WTC11 (cell line): ENCODE results near the gene NEK11. TPM values are rescaled to one million over a fixed set of nuclear protein-coding genes. Genes with fewer than 3 reads are reported as not detected.
A peak's percentile ranks its signal among the peaks of the same experiment; 100 is the strongest.

ENCODE experiments used
- ATAC-seq: fragments of 200-7000 bp; cut with Tn5 transposase; 2 replicates; pipeline ENCODE4 v1.10.0; 2021; ENCODE audit warnings: mild to moderate bottlenecking, moderate library complexity
- CTCF ChIA-PET: fragments of 300-600 bp; sonication (Branson Sonifier 250); formaldehyde crosslinking; loops from one replicate; lab custom pipeline; 2021; ENCODE audit warnings: antibody characterized with exemption; lab: Charles Lee
- POLR2A ChIA-PET: fragments of 350-600 bp; sonication (Branson Sonifier 250); formaldehyde crosslinking; loops from one replicate; lab custom pipeline; 2021; ENCODE audit warnings: antibody characterized with exemption; lab: Charles Lee
- DNase-seq: peaks from one replicate; pipeline ENCODE4 v3.0.0; 2021; ENCODE audit warnings: low spot score
- H3K27ac Mint-ChIP-seq: 2 replicates; pipeline ENCODE4 v1.8.0; 2021; ENCODE audit warnings: mixed read lengths
- H3K27me3 Mint-ChIP-seq: 2 replicates; pipeline ENCODE4 v1.8.0; 2021; ENCODE audit warnings: low read depth, mild to moderate bottlenecking, moderate library complexity, mixed read lengths
- H3K36me3 Mint-ChIP-seq: 2 replicates; pipeline ENCODE4 v1.8.0; 2021; ENCODE audit warnings: mixed read lengths
- H3K4me1 Mint-ChIP-seq: 2 replicates; pipeline ENCODE4 v1.8.0; 2022; ENCODE audit warnings: mixed read lengths
- H3K4me3 Mint-ChIP-seq: 2 replicates; pipeline ENCODE4 v1.8.0; 2021; ENCODE audit warnings: mild to moderate bottlenecking, moderate library complexity, mixed read lengths
- H3K9me3 Mint-ChIP-seq: 2 replicates; pipeline ENCODE4 v1.8.0; 2021; ENCODE audit warnings: mixed read lengths
- ATF1 ChIP-seq: sonication (generic); formaldehyde crosslinking; IDR thresholded peaks from 2 replicates; pipeline ENCODE4 v1.8.1; 2023; ENCODE audit warnings: mild to moderate bottlenecking, moderate library complexity, missing genetic modification reagents
- ETV6 ChIP-seq: sonication (generic); formaldehyde crosslinking; IDR thresholded peaks from 2 replicates; pipeline ENCODE4 v1.8.1; 2022; ENCODE audit warnings: mild to moderate bottlenecking, missing genetic modification reagents
- FOXJ3 ChIP-seq: sonication (generic); formaldehyde crosslinking; IDR thresholded peaks from 2 replicates; pipeline ENCODE4 v1.9.0; 2021; ENCODE audit warnings: missing genetic modification reagents, mild to moderate bottlenecking, borderline replicate concordance
- FOXK1 ChIP-seq: sonication (generic); formaldehyde crosslinking; IDR thresholded peaks from 2 replicates; pipeline ENCODE4 v1.8.0; 2022; ENCODE audit warnings: mild to moderate bottlenecking, moderate library complexity, missing genetic modification reagents
- GRHL2 ChIP-seq: fragments of 250-450 bp; sonication (Bioruptor Pico); IDR thresholded peaks from 2 replicates; pipeline ENCODE4 v1.8.0; 2022; ENCODE audit warnings: mild to moderate bottlenecking, moderate library complexity; ENCODE audit not compliant: insufficient replicate concordance, severe bottlenecking
- GTF2I ChIP-seq: fragments of 250-450 bp; sonication (Bioruptor Pico); conservative IDR thresholded peaks from 2 replicates; pipeline ENCODE4 v1.4.0; 2021; ENCODE audit warnings: mild to moderate bottlenecking
- MYBL2 ChIP-seq: sonication (generic); formaldehyde crosslinking; IDR thresholded peaks from 2 replicates; pipeline ENCODE4 v1.8.1; 2023; ENCODE audit warnings: mild to moderate bottlenecking, moderate library complexity, missing genetic modification reagents
- NFE2L1 ChIP-seq: sonication (generic); formaldehyde crosslinking; IDR thresholded peaks from 2 replicates; pipeline ENCODE4 v1.8.1; 2023; ENCODE audit warnings: missing genetic modification reagents
- NFYB ChIP-seq: sonication (generic); formaldehyde crosslinking; conservative IDR thresholded peaks from 2 replicates; pipeline ENCODE4 v1.8.0; 2022; ENCODE audit warnings: low read depth, missing genetic modification reagents
- NR1H2 ChIP-seq: sonication (generic); formaldehyde crosslinking; IDR thresholded peaks from 2 replicates; pipeline ENCODE4 v1.9.0; 2021; ENCODE audit warnings: mild to moderate bottlenecking, moderate library complexity, missing genetic modification reagents
- ZBTB21 ChIP-seq: sonication (generic); formaldehyde crosslinking; IDR thresholded peaks from 2 replicates; pipeline ENCODE4 v1.8.1; 2023; ENCODE audit warnings: mild to moderate bottlenecking, missing genetic modification reagents, borderline replicate concordance
- ZNF121 ChIP-seq: sonication (generic); formaldehyde crosslinking; IDR thresholded peaks from 2 replicates; pipeline ENCODE4 v1.8.0; 2023; ENCODE audit warnings: missing genetic modification reagents
- ZNF138 ChIP-seq: sonication (generic); formaldehyde crosslinking; conservative IDR thresholded peaks from 2 replicates; pipeline ENCODE4 v1.8.1; 2022; ENCODE audit warnings: mild to moderate bottlenecking, moderate library complexity, missing genetic modification reagents
- ZNF219 ChIP-seq: sonication (generic); formaldehyde crosslinking; IDR thresholded peaks from 2 replicates; pipeline ENCODE4 v1.8.0; 2023; ENCODE audit warnings: missing genetic modification reagents, mild to moderate bottlenecking, borderline replicate concordance
- ZNF423 ChIP-seq: fragments of 250-450 bp; sonication (Bioruptor Pico); IDR thresholded peaks from 2 replicates; pipeline ENCODE4 v2.1.2; 2022; ENCODE audit warnings: mild to moderate bottlenecking, moderate library complexity
- total RNA-seq: library from RNA; stranded (reverse); gene quantifications from 3 replicates; pipeline ENCODE4 v1.2.3, GENCODE V29; 2021
- TF ChIP-seq, protein P1 (sequence below): sonication (generic); formaldehyde crosslinking; IDR thresholded peaks from 2 replicates; pipeline ENCODE4 v1.8.0; 2023; ENCODE audit warnings: mild to moderate bottlenecking, missing genetic modification reagents
- TF ChIP-seq, protein P2 (sequence below): fragments of 250-450 bp; sonication (Bioruptor Pico); IDR thresholded peaks from 2 replicates; pipeline ENCODE4 v1.9.0; 2021; ENCODE audit warnings: moderate library complexity, mild to moderate bottlenecking, inconsistent platforms, borderline replicate concordance
- TF ChIP-seq, protein P3 (sequence below): sonication (generic); formaldehyde crosslinking; IDR thresholded peaks from 2 replicates; pipeline ENCODE4 v1.8.1; 2023; ENCODE audit warnings: mild to moderate bottlenecking, missing genetic modification reagents
- TF ChIP-seq, protein P4 (sequence below): sonication (generic); formaldehyde crosslinking; IDR thresholded peaks from 2 replicates; pipeline ENCODE4 v1.8.1; 2023; ENCODE audit warnings: mild to moderate bottlenecking, missing genetic modification reagents, moderate library complexity
- TF ChIP-seq, protein P5 (sequence below): sonication (generic); formaldehyde crosslinking; IDR thresholded peaks from 2 replicates; pipeline ENCODE4 v1.8.1; 2022; ENCODE audit warnings: mild to moderate bottlenecking, moderate library complexity, missing genetic modification reagents
- TF ChIP-seq, protein P6 (sequence below): sonication (generic); formaldehyde crosslinking; IDR thresholded peaks from 2 replicates; pipeline ENCODE4 v1.8.0; 2023; ENCODE audit warnings: missing genetic modification reagents, mild to moderate bottlenecking, borderline replicate concordance
- TF ChIP-seq, protein P7 (sequence below): sonication (generic); formaldehyde crosslinking; IDR thresholded peaks from 2 replicates; pipeline ENCODE4 v1.8.1; 2023; ENCODE audit warnings: mild to moderate bottlenecking, missing genetic modification reagents, moderate library complexity

Gene NEK11
- total RNA-seq, 1 experiment from 2014 or later = 1.6 TPM

DNA sequence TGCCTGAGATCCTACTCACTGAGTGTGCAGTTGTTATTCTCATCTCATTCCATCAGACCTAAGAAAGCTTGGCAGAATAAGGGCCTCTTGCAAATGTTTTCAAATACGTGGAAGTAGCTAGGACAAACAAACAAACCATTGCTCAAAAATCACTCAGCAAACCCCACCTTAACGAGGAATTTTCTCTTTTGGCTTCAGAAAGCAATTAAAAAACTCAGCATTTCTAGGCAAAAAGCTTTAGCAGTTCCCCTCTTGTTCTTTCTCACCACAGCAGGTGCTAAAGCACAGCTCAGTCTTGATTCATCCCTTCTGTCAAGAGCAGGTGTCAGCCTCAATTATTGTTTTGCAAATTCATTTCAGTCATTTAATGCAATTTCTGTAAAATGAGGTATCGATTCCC is 296.3 kb downstream of the NEK11 start:
- ChIA-PET POLR2A (interaction anchor here (1.3 kb wide), 1 partner anchor 58 kb away, joined by 4 read pairs; the partner anchor contains the start of gene NUDT16), CTCF (no interaction called here)
- DNase-seq (no peak), ATAC-seq (no peak)
- Mint-ChIP-seq H3K36me3 (no peaks in the 10 kb centered on the region), H3K4me3 (no peak overlapping the region), H3K9me3 (no peaks in the 10 kb centered on the region), H3K27ac (no peak overlapping the region), H3K27me3 (no peaks in the 10 kb centered on the region), H3K4me1 (peaks cover 18% of the 10 kb centered on the region)
- TF ChIP-seq NFE2L1 (no peak), ZNF423 (no peak), NFYB (CRISPR knock-in tag) (no peak), ATF1 (CRISPR knock-in tag) (no peak), ETV6 (no peak), ZNF121 (CRISPR knock-in tag) (no peak), MYBL2 (no peak), FOXK1 (CRISPR knock-in tag) (no peak), FOXJ3 (CRISPR knock-in tag) (no peak), GRHL2 (CRISPR knock-in tag) (no peak), NR1H2 (CRISPR knock-in tag) (no peak)
- TF ChIP-seq, protein P1, sequence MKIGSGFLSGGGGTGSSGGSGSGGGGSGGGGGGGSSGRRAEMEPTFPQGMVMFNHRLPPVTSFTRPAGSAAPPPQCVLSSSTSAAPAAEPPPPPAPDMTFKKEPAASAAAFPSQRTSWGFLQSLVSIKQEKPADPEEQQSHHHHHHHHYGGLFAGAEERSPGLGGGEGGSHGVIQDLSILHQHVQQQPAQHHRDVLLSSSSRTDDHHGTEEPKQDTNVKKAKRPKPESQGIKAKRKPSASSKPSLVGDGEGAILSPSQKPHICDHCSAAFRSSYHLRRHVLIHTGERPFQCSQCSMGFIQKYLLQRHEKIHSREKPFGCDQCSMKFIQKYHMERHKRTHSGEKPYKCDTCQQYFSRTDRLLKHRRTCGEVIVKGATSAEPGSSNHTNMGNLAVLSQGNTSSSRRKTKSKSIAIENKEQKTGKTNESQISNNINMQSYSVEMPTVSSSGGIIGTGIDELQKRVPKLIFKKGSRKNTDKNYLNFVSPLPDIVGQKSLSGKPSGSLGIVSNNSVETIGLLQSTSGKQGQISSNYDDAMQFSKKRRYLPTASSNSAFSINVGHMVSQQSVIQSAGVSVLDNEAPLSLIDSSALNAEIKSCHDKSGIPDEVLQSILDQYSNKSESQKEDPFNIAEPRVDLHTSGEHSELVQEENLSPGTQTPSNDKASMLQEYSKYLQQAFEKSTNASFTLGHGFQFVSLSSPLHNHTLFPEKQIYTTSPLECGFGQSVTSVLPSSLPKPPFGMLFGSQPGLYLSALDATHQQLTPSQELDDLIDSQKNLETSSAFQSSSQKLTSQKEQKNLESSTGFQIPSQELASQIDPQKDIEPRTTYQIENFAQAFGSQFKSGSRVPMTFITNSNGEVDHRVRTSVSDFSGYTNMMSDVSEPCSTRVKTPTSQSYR (CRISPR knock-in tag) = no peak
- TF ChIP-seq, protein P2, sequence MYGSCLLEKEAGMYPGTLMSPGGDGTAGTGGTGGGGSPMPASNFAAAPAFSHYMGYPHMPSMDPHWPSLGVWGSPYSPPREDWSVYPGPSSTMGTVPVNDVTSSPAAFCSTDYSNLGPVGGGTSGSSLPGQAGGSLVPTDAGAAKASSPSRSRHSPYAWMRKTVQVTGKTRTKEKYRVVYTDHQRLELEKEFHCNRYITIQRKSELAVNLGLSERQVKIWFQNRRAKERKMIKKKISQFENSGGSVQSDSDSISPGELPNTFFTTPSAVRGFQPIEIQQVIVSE (CRISPR knock-in tag) = no peak
- TF ChIP-seq, protein P3, sequence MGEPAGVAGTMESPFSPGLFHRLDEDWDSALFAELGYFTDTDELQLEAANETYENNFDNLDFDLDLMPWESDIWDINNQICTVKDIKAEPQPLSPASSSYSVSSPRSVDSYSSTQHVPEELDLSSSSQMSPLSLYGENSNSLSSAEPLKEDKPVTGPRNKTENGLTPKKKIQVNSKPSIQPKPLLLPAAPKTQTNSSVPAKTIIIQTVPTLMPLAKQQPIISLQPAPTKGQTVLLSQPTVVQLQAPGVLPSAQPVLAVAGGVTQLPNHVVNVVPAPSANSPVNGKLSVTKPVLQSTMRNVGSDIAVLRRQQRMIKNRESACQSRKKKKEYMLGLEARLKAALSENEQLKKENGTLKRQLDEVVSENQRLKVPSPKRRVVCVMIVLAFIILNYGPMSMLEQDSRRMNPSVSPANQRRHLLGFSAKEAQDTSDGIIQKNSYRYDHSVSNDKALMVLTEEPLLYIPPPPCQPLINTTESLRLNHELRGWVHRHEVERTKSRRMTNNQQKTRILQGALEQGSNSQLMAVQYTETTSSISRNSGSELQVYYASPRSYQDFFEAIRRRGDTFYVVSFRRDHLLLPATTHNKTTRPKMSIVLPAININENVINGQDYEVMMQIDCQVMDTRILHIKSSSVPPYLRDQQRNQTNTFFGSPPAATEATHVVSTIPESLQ = no peak

DNA sequence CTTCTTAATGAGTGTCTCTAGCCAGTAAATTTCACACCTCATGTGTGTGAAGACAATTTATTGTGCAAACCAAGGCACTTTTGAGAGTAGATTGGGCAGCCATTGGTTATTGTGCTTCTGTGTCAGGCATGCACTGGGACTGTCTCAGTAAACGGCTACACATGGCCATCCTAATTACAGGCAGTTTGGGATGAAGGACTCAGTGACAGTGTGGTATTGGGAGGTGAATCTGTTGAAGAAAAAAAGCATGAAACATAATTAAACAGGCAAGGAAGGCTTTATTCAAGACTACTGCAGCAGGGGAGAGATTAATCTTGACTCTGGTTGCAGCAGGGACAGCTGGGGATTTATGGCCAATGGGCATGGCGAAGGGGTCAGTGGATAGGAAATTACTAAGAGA is 297.1 kb downstream of the NEK11 start:
- no peaks in the 10 kb centered on the region for H3K36me3 Mint-ChIP-seq
- H3K27ac Mint-ChIP-seq = peak overlapping the region; percentile 3; the same call in 1 of the 2 replicates
- ChIA-PET POLR2A (no interaction called here), CTCF (no interaction called here)
- no peak for ATAC-seq
- no peaks in the 10 kb centered on the region for H3K27me3 Mint-ChIP-seq
- DNase-seq = no peak
- peaks cover 18% of the 10 kb centered on the region for H3K4me1 Mint-ChIP-seq
- TF ChIP-seq, protein P4, sequence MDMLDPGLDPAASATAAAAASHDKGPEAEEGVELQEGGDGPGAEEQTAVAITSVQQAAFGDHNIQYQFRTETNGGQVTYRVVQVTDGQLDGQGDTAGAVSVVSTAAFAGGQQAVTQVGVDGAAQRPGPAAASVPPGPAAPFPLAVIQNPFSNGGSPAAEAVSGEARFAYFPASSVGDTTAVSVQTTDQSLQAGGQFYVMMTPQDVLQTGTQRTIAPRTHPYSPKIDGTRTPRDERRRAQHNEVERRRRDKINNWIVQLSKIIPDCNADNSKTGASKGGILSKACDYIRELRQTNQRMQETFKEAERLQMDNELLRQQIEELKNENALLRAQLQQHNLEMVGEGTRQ (CRISPR knock-in tag) = no peak
- TF ChIP-seq GTF2I (CRISPR knock-in tag) (no peak), ZNF219 (CRISPR knock-in tag) (no peak), ZBTB21 (CRISPR knock-in tag) (no peak), ZNF138 (CRISPR knock-in tag) (no peak)
- TF ChIP-seq, protein P5, sequence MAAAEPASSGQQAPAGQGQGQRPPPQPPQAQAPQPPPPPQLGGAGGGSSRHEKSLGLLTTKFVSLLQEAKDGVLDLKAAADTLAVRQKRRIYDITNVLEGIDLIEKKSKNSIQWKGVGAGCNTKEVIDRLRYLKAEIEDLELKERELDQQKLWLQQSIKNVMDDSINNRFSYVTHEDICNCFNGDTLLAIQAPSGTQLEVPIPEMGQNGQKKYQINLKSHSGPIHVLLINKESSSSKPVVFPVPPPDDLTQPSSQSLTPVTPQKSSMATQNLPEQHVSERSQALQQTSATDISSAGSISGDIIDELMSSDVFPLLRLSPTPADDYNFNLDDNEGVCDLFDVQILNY (CRISPR knock-in tag) = no peak
- TF ChIP-seq, protein P6, sequence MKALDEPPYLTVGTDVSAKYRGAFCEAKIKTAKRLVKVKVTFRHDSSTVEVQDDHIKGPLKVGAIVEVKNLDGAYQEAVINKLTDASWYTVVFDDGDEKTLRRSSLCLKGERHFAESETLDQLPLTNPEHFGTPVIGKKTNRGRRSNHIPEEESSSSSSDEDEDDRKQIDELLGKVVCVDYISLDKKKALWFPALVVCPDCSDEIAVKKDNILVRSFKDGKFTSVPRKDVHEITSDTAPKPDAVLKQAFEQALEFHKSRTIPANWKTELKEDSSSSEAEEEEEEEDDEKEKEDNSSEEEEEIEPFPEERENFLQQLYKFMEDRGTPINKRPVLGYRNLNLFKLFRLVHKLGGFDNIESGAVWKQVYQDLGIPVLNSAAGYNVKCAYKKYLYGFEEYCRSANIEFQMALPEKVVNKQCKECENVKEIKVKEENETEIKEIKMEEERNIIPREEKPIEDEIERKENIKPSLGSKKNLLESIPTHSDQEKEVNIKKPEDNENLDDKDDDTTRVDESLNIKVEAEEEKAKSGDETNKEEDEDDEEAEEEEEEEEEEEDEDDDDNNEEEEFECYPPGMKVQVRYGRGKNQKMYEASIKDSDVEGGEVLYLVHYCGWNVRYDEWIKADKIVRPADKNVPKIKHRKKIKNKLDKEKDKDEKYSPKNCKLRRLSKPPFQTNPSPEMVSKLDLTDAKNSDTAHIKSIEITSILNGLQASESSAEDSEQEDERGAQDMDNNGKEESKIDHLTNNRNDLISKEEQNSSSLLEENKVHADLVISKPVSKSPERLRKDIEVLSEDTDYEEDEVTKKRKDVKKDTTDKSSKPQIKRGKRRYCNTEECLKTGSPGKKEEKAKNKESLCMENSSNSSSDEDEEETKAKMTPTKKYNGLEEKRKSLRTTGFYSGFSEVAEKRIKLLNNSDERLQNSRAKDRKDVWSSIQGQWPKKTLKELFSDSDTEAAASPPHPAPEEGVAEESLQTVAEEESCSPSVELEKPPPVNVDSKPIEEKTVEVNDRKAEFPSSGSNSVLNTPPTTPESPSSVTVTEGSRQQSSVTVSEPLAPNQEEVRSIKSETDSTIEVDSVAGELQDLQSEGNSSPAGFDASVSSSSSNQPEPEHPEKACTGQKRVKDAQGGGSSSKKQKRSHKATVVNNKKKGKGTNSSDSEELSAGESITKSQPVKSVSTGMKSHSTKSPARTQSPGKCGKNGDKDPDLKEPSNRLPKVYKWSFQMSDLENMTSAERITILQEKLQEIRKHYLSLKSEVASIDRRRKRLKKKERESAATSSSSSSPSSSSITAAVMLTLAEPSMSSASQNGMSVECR (CRISPR knock-in tag) = no peak
- TF ChIP-seq, protein P7, sequence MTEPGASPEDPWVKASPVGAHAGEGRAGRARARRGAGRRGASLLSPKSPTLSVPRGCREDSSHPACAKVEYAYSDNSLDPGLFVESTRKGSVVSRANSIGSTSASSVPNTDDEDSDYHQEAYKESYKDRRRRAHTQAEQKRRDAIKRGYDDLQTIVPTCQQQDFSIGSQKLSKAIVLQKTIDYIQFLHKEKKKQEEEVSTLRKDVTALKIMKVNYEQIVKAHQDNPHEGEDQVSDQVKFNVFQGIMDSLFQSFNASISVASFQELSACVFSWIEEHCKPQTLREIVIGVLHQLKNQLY = no peak
- no peaks in the 10 kb centered on the region for H3K9me3 Mint-ChIP-seq
- H3K4me3 Mint-ChIP-seq = no peak overlapping the region
